Gastroesophageal sphincter (tissue), 4 donors: ENCODE measurements around the gene CFAP99. TPM values are rescaled to one million over a fixed set of nuclear protein-coding genes. Genes with fewer than 3 reads are reported as not detected.

Experiments used
- total RNA-seq, 4 donors: library from RNA; depleted of rRNA; stranded (reverse); fragments of >200 nt; gene quantifications; one replicate each; pipeline ENCODE4 v1.1.0, GENCODE V29; 2016

CFAP99 gene
- total RNA-seq, 4 donors from 2014 or later, result not detected

Other genes starting within 250 kb of the CFAP99 start
- gene HAUS3, start 176.8 kb upstream of the CFAP99 start, total RNA-seq, result 10 to 100 TPM in 3 of 4 donors, 1 to 10 TPM in 1; 10.0 to 16.3 (median 12.7) TPM
- 1 to 10 TPM; 1.5 to 4.6 (median 2.6) TPM for gene POLN, start 176.8 kb upstream of the CFAP99 start, total RNA-seq
- 10 to 100 TPM; 36.1 to 76.2 (median 55.6) TPM for gene MXD4, start 156.8 kb upstream of the CFAP99 start, total RNA-seq
- gene ZFYVE28, start 310 bp upstream of the CFAP99 start, total RNA-seq, result 10 to 100 TPM in 2 of 4 donors, 1 to 10 TPM in 2; 4.4 to 12.0 (median 8.2) TPM
- 10 to 100 TPM; 30.2 to 64.3 (median 43.1) TPM for gene RNF4, start 50.2 kb downstream of the CFAP99 start, total RNA-seq
- gene FAM193A, start 117.7 kb downstream of the CFAP99 start, total RNA-seq, result 10 to 100 TPM; 24.5 to 35.6 (median 30.2) TPM